ENCODE measurements around the gene CTAGE9.

DNA sequence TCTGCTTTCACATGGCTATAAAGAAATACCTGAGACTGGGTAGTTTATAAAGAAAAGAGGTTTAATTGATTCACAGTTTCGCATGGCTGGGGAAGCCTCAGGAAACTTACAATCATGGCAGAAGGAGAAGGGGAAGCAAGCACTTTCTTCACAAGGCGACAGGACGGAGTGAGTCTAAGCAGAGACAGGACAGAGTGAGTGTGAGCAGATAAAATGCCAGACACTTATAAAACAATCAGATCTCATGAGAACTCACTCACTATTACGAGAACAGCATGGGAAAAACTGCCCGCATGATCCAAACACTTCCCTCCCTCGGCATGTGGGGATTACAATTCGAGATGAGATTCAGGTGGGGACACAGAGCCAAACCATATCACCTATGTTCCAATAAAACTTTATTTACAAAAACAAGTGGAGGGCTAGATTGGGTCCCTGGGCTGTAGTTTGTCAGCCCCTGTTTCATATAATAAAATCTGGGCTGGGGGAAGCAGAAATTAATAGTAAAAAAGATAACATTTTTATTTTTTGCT, 37.1 kb upstream of the CTAGE9 start:
- TF ChIP-seq EZH2 (IDR thresholded peaks at IDR 0.05; ENCODE audit: low read depth) (no peak), CTCF (conservative IDR thresholded peaks at IDR 0.05) (no peak)
